ENCODE data around the gene OTX2. TPM values are rescaled to one million over a fixed set of nuclear protein-coding genes. Genes with fewer than 3 reads are reported as not detected.

OTX2 gene
- total RNA-seq, 1 donor from 2014 or later, result not detected

DNA sequence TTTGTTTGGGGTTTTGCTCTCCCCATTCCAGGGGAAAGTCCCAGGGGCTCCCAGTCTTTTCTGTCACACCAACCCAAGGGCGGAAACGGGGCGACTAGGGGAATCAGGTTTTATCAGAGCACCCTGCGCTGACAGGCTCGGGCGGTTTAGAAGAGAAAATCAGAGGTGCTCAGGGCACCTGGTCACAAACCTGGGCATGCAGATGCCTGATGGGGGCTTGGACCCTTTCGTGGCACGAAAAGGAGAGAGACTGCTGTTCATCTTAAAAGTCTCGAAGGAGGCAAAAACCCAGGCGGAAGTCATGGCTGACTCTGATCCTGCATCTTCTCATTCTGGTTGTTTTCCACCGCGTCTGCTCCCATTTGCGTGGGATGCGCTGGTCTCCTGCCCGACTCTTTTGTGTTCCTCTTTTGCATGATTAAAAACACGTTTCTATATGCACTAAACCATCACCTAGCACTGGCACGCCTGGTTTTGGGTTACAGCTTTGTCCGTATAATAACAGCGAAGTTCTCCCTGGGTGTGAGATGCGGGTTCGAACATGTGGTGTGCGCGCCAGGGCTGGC is 13.2 kb downstream of the OTX2 start:
- Mint-ChIP-seq H3K27ac (no peak overlapping the region), H3K27me3 (peaks cover 89% of the 10 kb centered on the region), H3K4me1 (ENCODE audit: low read depth) (peaks cover 1% of the 10 kb centered on the region), H3K9me3 (ENCODE audit: low read depth) (no peaks in the 10 kb centered on the region), H3K4me3 (ENCODE audit: low read depth) (no peak overlapping the region), H3K36me3 (ENCODE audit: insufficient read depth) (no peaks in the 10 kb centered on the region)
- TF ChIP-seq, protein P1, sequence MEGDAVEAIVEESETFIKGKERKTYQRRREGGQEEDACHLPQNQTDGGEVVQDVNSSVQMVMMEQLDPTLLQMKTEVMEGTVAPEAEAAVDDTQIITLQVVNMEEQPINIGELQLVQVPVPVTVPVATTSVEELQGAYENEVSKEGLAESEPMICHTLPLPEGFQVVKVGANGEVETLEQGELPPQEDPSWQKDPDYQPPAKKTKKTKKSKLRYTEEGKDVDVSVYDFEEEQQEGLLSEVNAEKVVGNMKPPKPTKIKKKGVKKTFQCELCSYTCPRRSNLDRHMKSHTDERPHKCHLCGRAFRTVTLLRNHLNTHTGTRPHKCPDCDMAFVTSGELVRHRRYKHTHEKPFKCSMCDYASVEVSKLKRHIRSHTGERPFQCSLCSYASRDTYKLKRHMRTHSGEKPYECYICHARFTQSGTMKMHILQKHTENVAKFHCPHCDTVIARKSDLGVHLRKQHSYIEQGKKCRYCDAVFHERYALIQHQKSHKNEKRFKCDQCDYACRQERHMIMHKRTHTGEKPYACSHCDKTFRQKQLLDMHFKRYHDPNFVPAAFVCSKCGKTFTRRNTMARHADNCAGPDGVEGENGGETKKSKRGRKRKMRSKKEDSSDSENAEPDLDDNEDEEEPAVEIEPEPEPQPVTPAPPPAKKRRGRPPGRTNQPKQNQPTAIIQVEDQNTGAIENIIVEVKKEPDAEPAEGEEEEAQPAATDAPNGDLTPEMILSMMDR (IDR thresholded peaks at IDR 0.05; ENCODE audit: unreplicated experiment), result no peak
- DNase-seq (ENCODE audit: low spot score, unreplicated experiment), result no peak

GRCh38 chr14:56796259-56796658 is 14.0 kb downstream of the OTX2 start:
- DNase-seq (ENCODE audit: low spot score, unreplicated experiment), result no peak
- Mint-ChIP-seq H3K4me3 (ENCODE audit: low read depth) (no peak overlapping the region), H3K4me1 (ENCODE audit: low read depth) (peaks cover 1% of the 10 kb centered on the region), H3K36me3 (ENCODE audit: insufficient read depth) (no peaks in the 10 kb centered on the region), H3K27me3 (peaks cover 87% of the 10 kb centered on the region), H3K27ac (no peak overlapping the region), H3K9me3 (ENCODE audit: low read depth) (no peaks in the 10 kb centered on the region)
- TF ChIP-seq, protein P1 (IDR thresholded peaks at IDR 0.05; ENCODE audit: unreplicated experiment), result no peak

DNA sequence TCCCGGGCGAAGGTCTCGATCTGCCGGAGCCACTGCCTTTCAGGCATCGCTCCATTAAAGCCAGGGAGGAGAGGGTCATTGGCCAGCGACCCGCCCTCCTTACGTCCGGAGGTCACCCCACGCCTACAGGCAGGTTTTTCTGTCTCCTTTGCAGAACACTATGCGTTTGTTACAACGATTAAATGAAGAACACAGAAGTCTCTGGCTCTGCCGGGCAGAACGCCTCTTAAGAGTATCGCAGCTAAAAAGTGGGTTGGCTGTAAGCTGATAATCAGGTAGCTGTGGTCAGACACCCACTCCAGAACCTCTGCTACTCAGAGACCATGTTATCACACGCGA is 15.0 kb downstream of the OTX2 start:
- H3K36me3 Mint-ChIP-seq (ENCODE audit: insufficient read depth), result no peaks in the 10 kb centered on the region
- H3K27me3 Mint-ChIP-seq, result peaks cover 84% of the 10 kb centered on the region
- H3K9me3 Mint-ChIP-seq (ENCODE audit: low read depth), result no peaks in the 10 kb centered on the region
- peaks cover 1% of the 10 kb centered on the region for H3K4me1 Mint-ChIP-seq (ENCODE audit: low read depth)
- no peak overlapping the region for H3K27ac Mint-ChIP-seq
- no peak overlapping the region for H3K4me3 Mint-ChIP-seq (ENCODE audit: low read depth)
- TF ChIP-seq, protein P1 (IDR thresholded peaks at IDR 0.05; ENCODE audit: unreplicated experiment), result no peak
- DNase-seq (ENCODE audit: low spot score, unreplicated experiment), result no peak

DNA sequence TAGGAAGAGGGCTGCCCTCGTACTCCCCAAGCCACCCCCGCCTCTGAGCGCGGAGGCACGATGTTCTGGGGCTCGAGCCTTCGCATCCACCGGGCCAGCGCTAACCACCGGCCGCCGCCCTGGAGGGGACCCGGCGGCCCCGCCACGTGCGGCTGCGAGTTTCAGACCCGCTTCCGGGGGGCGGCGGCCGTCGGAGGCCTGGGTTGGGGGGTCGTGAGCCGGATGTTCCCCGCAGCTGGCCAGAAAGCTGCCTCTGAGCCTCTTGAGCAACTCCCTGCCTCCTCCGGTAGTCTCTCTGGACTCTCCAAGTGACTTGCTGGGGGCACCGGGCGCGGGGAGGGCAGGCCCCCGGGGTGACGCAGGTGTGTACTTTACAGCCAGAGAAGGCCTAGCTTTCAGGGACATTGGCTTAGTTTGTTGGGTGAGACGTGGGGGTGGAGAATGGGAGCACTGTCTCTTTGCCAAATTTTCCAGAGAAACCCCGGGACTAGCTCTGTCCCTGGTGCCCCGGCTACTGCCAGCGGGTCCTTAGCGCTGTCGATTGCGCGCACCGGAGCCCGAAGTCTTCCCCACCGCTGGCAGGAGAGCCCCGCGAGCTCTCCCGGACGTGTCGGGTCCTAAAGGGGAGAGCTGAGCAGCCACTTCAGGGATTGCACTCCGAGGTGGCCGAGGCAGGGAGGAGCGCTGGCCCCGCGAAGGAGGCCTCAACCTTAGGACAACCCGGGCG is 15.6 kb downstream of the OTX2 start:
- no peak overlapping the region for H3K27ac Mint-ChIP-seq
- H3K27me3 Mint-ChIP-seq, result peaks cover 84% of the 10 kb centered on the region
- peaks cover 1% of the 10 kb centered on the region for H3K4me1 Mint-ChIP-seq (ENCODE audit: low read depth)
- TF ChIP-seq, protein P1 (IDR thresholded peaks at IDR 0.05; ENCODE audit: unreplicated experiment), result no peak
- H3K9me3 Mint-ChIP-seq (ENCODE audit: low read depth), result no peaks in the 10 kb centered on the region
- DNase-seq (ENCODE audit: low spot score, unreplicated experiment), result no peak
- H3K36me3 Mint-ChIP-seq (ENCODE audit: insufficient read depth), result no peaks in the 10 kb centered on the region
- H3K4me3 Mint-ChIP-seq (ENCODE audit: low read depth), result no peak overlapping the region

- no peaks in the 10 kb centered on the region for H3K36me3 Mint-ChIP-seq (ENCODE audit: insufficient read depth)
- peak overlapping the region; percentile 50 for H3K4me3 Mint-ChIP-seq (ENCODE audit: low read depth)
- H3K27ac Mint-ChIP-seq, result no peak overlapping the region
- no peaks in the 10 kb centered on the region for H3K9me3 Mint-ChIP-seq (ENCODE audit: low read depth)
- H3K27me3 Mint-ChIP-seq, result peaks cover 81% of the 10 kb centered on the region
- H3K4me1 Mint-ChIP-seq (ENCODE audit: low read depth), result peaks cover 1% of the 10 kb centered on the region
- TF ChIP-seq, protein P1 (IDR thresholded peaks at IDR 0.05; ENCODE audit: unreplicated experiment), result no peak
- DNase-seq (ENCODE audit: low spot score, unreplicated experiment), result no peak
These were observed 16.2 kb downstream of the OTX2 start for GRCh38 chr14:56794088-56794556.

Data from progenitor cell of endocrine pancreas (in vitro differentiated cells).